GM21360 (cell line): ENCODE results near the gene PGGT1B.
"Not testable (repeated sequence)": the region's sequence is repeated elsewhere in the genome, so short reads cannot be mapped to it uniquely, and the experiment has no call there.

Source experiments
- ATAC-seq: cut with Tn5 transposase; IDR thresholded peaks from one replicate; pipeline ENCODE4 v1.9.1; 2021; ENCODE audit warnings: mild to moderate bottlenecking, moderate library complexity; ENCODE audit not compliant: unreplicated experiment

PGGT1B gene

DNA sequence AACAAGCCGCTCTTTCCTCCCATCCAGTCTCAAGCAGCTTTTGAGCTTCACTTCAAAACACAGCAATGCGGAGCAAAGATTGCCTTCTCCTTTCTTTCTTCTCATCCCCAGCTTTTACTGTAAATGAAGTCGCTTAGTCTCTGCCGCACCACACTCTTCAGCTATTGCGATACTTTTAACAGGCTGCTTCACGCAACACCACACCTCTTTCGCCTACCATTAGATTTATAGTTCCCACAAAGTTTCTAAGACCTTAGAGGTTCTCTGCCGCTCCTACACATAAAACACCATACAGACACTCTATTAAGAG is 711 bp downstream of the PGGT1B start:
- ATAC-seq: peak; percentile 53

DNA sequence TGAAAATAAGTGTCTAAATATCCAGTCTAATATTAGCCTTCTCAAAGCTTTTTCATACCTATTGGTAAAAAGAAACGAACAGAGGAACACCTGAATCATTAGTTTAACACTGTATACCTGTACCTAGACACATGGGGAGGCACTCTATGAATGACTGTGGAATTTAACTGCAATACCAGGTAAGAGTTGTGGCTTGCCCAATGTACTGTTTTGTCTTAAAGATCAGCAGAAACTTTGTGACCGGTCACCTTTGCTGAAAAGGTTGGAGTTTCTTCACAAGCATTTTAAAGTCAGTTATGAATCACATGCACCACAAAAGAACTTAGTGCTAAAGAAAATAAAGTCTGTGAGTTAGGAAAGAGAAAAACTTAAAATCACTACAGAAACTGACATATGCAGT is 2.4 kb downstream of the PGGT1B start:
- ATAC-seq: no peak

DNA sequence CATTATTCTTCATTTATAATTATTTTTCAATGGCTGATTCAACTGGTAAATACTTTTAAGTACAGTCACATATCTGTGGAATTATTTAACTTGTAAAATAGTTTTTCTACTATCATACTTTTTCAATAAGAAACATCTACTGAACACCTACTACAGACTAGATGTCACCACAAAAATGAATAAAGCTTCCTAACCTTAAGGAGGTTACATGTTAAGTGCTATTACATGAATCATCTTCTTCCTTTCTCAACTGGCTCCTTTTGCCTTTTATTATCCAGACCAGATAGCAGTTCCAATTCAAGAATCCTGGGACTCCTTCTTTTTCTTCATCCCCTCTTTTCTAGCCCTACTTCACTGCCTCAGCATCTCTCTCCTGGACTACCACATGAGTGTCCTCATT is 4.7 kb downstream of the PGGT1B start:
- ATAC-seq: no peak

- ATAC-seq: not testable (repeated sequence)
Observed at GRCh38 chr5:115249379-115249778, 13.3 kb downstream of the PGGT1B start.

GRCh38 chr5:115246361-115246991 is 16.2 kb downstream of the PGGT1B start:
- ATAC-seq: peak; percentile 67

DNA sequence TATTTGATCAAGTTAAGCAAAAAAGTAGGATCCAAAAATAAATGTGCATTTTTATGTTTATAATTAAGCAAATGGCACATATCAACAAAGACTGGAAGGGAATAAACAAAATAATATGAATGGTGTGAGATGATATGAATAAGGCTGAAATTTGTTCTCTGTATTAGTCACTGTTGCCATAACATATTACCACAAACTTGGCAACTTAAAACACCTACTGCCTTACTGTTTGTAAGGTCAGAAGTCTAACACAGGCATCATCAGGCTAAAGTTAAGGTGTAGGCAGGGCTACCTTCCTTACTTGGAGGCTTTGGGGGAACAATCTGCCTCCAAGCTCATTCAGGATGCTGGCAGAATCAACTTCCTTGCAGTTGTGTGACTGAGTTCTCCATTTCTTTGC is 19.3 kb downstream of the PGGT1B start:
- ATAC-seq: peak; percentile 76

DNA sequence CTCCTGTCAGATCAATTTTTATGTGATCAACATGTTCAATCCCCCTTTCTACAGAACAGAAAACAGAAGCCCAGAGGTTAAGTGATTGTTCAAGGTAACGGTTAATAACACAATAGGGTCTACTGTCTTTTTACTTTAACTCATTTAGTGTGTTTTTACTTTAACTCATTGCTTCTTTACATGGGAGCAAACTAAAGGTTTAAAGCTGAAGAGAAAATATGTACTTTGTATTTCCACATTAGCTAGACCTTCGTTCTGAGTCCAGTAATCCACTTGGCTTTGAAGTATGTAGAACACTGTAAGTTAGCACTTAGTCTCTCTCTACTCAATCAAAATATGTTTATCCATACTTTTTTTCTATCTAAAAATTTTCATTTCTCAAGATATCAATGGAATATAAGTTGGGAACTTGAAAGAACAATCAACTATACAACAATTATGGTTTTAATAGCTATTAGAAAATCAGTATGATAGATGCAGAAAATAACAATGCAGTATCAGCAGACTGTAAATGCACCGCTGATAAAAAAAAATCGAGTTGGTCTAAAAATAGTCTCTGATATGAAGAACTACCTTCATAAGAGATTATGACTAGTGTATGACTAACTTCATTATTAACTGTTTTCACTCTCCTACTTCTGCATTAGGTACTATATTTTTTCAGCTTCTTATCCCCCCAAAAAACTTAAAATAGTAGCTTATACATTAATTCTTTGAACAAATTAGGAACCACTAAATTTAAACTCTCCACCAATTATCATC is 20.6 kb downstream of the PGGT1B start:
- no peak for ATAC-seq

GRCh38 chr5:115237066-115237465 is 25.6 kb downstream of the PGGT1B start:
- ATAC-seq: no peak

GRCh38 chr5:115236599-115236998 is 26.1 kb downstream of the PGGT1B start:
- ATAC-seq: no peak

DNA sequence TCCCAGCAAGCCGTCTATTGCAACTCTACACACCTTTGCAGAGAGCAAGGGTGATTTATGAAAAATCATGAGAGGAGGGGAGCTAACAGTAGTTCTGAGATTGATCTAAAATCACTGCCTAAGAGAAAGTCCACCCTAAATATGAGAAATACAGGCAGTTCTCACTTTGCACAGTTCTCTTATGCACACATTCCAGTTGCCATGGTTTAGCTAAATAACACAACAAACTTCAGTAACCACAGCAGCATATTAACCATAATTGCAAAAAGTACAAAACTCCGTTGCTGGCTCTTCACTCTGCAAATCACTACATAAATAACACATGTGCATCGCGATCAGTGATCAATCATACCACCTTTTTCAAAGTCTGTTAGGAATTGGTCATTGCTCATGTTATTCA is 31.1 kb downstream of the PGGT1B start:
- ATAC-seq: no peak

DNA sequence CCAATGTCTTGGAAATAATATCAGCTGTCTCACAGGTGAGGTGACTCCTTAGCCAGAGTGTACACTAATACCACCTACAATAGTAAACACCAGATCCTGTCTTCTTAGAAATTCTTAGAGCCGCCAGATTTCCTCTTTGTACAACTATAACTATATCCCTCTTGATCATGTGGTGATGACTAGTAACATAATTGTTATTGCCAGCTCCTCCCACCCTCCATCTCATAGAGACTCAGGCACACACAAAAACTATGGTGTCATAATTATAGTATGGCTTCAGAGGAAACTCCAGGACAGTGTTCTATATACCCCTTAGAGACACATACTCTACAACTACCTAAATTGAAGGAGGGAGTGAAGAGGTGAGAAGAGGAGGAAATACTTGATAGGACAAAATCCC is 33.1 kb downstream of the PGGT1B start:
- no peak for ATAC-seq

- no peak for ATAC-seq
Observed at GRCh38 chr5:115227281-115227680, 35.4 kb downstream of the PGGT1B start.

DNA sequence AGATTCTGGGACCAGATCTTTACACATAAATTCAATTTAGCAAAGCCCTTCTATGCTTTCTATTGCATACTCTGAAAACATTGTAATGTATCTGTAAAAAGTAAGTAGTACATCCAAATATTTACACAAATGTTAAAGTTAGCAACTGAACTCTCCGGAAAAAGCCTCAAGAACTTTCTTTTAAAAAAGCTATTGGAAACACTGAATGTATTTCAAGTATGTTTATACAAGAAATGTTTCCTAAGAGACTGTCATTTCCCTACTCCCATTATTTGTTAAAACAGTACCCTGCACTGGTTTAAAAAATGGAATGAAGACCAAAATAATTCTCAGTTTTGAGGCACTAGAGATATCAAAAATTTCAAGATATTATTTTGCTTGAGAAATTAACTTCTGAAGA is 48.1 kb downstream of the PGGT1B start:
- no peak for ATAC-seq

GRCh38 chr5:115209279-115209678 is 53.4 kb downstream of the PGGT1B start:
- ATAC-seq: peak; percentile 100

DNA sequence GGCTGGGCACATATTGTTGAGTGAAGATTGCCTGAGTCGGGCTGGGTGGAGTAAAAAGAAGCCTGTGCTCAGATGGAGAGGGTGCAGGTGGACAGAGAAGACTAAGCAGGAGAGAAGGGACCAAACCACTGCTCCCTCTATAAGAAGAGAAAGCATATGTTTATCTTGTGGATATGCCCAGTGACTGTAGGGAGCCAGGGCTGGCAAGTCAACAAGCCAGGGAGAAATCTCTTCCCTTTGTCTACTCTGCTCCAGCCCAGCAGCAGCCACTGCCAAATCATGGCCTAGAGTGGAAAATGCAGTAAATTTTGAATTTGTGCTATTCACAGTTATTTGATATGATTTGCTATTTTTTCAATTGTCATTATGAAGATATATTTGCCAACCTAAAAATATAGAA is 59.7 kb downstream of the PGGT1B start:
- no peak for ATAC-seq

DNA sequence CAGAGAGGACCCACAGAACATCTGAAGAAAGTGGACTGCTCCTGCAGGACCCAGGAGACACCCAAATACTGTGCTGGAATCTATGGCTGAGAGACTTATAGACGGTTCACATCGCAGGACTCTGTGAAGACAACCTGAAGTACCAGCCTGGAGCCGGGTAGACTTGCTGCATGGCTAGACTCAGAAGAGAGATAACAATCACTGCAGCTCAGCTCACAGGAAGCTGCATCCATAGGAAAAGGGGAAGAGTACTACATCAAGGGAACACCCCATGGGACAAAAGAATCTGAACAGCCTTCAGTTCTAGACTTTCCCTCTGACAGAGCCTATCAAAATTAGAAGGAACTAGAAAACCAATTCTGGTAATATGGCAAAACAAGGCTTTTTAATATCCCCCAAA is 66.5 kb downstream of the PGGT1B start:
- ATAC-seq: no peak

DNA sequence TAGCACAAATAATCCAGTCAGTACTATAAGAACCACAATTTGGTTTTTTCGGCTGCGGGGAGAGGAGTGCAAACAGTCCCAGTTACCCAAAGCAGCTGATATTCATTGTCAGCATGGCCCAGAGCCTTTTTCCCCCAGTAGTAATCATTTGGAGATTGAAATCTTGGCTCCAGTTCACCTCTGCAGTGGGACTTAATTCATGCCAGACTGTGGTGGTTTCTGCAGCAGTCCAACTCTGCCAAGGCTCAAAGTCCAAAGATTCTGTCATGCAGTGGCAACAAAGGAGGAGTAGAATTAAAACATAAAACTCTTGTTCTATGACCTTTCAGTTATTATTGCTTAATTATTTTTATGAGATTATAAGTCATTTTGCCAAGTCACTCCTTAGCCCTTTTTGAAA is 68.0 kb downstream of the PGGT1B start:
- ATAC-seq: no peak

GRCh38 chr5:115193295-115193694 is 69.4 kb downstream of the PGGT1B start:
- ATAC-seq: no peak

DNA sequence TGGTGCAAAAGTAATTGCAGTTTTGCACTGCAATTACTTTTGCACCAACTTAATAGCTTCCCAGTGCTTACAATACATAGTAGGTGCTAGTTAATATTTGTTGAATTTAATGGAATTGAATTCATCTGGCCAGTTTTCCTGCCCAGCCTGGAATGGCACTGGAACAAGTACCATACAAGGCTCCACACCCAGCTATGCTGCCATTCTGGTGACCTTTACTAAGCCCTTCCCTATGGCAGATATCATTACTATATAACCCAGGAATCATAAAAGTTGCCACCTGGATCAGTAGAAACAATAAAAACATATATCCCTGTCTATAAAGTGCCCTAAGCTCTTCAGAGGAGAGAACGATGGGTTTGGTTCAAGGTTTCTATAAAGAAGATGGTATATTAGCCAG is 70.6 kb downstream of the PGGT1B start:
- ATAC-seq: no peak

DNA sequence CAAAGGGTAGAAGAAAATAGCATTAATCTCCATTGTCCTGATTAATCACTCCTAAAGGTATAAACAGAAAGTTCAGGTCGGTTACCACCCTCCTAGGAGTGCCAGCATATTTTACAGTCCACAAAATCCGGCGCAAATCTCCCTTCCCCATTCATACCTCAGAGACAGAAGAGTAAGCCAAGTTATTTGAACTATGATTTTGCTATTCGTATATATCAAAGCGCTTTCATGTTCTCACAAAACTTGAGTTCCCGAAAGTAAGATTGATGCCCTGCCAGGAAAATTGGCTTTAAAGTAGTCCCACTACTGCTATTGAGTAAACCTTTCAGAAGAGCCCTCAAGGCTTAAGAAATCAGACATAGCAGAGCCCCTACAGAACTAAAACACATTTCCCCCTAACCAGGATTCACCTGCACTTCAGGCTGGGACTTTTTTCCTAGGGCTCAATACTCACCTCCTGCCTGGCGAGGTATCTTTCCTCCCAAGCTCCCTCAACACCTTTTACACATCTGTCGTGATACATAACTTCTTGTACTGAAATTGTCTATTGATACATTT is 71.1 kb downstream of the PGGT1B start:
- no peak for ATAC-seq

DNA sequence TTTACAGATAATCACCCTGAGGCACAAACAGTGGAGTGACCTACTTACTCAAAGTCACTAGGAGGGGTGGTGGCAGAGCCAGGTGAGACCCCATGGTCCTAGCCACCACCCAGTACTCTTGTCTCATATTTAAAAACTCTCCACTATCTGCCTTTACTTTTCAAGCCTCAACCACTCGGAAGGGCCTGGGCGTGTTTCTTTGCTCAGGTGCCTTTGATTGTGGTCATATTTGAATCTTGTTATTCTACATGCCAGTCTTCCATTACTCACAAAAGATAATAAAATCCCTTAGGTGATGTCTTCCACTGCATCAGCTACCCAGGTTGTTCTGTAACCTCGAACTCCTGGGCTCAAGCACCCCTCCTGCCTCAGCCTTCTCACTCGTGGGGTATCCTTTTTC is 72.3 kb downstream of the PGGT1B start:
- no peak for ATAC-seq

DNA sequence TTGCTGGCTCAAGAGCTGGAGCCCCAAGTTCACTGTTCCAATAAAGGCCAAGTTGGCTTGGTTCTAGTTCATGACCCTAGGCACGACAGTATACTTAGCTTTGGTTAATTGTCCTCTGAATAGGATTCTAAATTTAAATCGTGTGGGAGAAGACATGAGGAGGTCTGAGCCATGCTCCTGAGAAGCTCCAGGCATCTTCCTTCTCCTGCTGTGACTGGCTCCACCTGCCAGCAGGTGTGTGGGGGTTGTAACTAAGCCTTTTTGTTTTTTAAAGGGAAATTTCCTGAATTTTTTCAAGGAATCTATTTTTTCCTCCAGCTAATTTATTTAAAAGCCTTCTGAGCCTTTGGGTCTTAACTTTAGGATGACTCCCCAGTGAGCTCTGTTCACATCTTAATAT is 72.8 kb downstream of the PGGT1B start:
- ATAC-seq: no peak

DNA sequence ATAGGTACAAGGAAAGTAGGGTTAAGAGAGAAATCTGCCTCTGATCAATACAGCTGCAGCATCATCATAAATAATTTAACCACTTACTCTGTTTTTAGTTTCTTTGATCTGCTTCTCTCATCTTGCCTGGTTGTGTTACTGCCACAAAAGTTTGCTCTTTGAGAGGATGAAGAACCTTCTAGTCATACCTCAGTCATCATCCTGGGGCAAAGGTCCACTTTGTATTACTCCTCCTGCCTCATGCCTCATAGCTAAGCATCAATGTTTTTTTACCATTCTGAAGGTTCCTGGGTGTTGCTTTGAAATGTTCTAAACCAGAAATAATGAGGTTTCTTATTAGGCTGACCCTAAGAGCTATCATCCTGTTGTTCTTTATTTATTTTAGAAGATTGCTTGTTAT is 75.9 kb downstream of the PGGT1B start:
- ATAC-seq: no peak
